GM21717 (cell line): ENCODE results near the gene CDT1.
"Not testable (repeated sequence)": the region's sequence is repeated elsewhere in the genome, so short reads cannot be mapped to it uniquely, and the experiment has no call there.

Experiments
- ATAC-seq: cut with Tn5 transposase; IDR thresholded peaks from one replicate; pipeline ENCODE4 v1.9.1; 2021; ENCODE audit warnings: mild to moderate bottlenecking, moderate library complexity; ENCODE audit not compliant: unreplicated experiment

CDT1 gene

GRCh38 chr16:88768071-88768783, 35.4 kb upstream of the CDT1 start:
- ATAC-seq, result no peak

- no peak for ATAC-seq
Observed at GRCh38 chr16:88769617-88770460, 33.8 kb upstream of the CDT1 start.

DNA sequence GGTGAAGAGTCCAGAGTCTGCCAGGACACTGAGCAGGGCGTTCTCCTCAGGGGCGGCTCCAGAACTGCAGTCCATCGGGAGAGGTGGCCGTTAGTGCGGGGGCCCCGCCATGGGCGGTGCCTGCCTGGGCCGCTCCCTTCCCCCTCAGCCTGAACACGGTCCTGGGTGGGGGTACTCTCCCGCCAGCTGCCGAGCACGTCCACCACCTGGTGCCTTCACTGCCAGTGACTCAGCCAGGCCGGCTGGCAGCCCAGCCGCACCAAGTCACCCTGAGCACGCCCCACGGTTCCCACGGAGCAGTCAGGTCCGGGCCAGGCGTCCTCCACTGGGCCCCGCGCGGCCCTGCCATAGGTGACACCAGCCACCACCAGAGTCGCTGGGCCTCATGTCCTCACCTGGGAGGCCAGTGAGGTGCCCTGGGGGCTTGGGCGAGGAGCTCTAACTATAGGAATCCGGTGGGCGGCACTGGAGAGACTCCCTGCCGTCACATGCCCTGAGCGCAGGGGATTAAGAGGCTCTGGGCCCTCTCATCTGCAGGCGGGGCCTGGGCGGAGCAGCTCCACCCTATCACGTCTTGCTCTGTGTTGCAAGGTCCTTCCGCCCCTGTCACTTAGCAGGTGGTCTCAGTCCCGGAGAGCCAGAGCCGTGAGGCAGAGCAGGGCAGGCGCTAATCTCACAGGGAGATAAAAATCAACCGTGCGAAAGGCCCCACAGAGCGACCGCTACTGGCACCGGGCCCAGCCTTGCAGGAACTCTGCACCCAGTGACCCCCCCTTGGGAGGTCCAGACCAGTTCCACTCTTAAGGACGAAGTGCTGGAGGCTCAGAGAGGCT, 32.9 kb upstream of the CDT1 start:
- no peak for ATAC-seq

DNA sequence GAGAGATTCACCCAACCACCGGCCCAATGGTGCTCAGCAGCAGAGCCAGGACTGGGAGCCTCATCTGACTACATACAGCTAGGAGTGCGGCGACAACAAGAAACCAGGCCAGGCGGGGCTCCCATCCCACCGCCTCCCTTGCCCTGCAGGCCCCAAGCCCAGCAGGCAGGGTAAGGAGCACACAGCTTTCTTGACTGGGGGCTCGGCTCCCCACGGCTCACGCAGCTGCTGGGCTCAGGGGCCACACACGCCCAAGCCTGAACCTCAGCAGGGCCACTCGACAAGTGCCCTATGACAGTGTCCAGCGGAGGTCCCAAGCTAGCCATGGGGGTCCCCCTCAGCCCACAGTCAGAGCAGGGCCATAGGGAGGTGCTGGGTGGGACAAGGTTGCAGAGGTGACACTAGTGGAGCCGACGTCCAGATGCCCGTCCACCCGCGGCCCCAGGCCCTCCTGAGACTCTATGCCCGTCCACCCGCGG, 32.3 kb upstream of the CDT1 start:
- ATAC-seq, result no peak

GRCh38 chr16:88771781-88772180, 31.8 kb upstream of the CDT1 start:
- not testable (repeated sequence) for ATAC-seq

GRCh38 chr16:88772871-88773811, 30.4 kb upstream of the CDT1 start:
- no peak for ATAC-seq

- ATAC-seq, result no peak
Observed at GRCh38 chr16:88773812-88774291, 29.7 kb upstream of the CDT1 start.

- ATAC-seq, result no peak
Observed at GRCh38 chr16:88774544-88775393, 28.8 kb upstream of the CDT1 start.

DNA sequence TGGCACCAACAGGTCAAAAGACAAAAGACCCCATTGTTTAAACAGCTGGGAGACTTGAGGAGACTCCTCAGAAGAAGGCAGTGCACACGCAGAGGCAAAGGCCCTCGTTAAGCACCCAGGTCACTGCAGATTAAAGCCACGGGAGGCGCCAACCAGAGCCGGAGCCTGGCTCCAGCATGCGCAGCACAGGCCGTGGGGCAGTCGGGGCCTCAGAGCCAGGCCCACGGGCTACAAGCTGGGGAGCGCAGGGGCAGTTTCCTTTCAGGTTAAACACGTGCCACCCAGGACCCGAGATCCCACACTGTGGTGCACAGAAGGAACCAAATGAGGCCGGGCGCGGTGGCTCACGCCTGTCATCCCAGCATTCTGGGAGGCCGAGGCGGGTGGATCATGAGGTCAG, 27.8 kb upstream of the CDT1 start:
- no peak for ATAC-seq

GRCh38 chr16:88777471-88778270, 25.9 kb upstream of the CDT1 start:
- ATAC-seq, result no peak

DNA sequence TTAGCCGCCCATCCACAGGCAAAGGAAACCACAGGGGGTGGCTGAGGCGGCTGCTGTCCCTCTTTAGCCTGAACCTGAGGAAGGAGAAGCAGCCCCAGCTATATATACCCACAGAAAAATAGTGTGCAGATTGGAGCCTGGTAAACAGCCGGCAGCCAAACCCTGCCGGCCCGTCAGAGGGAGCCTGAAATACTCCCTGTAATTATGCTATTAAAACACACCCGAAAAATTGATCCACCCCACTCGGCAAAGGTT, 25.4 kb upstream of the CDT1 start:
- no peak for ATAC-seq

GRCh38 chr16:88778541-88779065, 25.0 kb upstream of the CDT1 start:
- no peak for ATAC-seq

GRCh38 chr16:88779406-88780141, 24.0 kb upstream of the CDT1 start:
- no peak for ATAC-seq

DNA sequence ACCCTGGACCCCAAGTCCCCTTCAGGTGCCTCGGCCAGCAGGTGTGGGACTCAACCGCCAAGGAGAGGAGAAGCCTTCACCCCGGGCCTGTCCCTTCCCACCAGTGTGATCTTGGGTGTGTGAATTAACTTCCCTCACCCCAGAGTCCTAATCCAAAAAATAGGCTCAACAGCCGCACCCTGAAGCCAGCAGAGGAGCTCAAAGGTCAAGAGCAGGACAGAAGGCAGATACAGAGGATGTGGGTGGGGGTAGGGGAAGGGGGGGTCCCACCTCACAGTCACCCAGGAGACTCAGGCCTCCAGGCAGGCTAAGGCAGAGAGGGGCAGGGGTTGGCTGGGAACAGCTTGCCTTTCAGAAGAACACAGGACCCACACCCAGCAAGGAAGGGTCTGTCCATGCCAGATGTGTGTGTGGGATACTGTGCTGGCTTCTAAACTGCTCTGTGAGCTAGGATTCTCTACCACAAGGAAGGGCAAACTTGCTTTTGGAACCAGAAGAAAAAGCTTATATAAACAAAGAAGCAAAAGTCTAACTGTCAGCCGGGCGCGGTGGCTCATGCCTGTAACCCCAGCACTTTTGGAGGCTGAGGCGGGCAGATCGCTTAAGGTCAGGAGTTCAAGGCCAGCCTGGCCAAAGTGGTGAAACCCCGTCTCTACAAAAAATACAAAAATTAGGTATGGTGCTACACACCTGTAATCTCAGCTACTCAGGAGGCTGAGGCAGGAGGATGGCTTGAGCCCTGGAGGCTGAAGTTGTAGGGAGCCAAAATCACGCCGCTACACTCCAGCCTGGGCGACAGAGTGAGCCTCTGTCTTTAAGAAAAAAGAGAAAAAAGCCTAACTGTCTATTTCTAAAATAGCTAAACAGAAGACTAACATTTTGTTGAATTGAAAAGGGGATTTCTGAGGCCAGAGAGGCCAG, 23.2 kb upstream of the CDT1 start:
- ATAC-seq, result no peak

GRCh38 chr16:88781140-88782077, 22.2 kb upstream of the CDT1 start:
- ATAC-seq, result no peak
